Immature natural killer cell (primary cell): ENCODE results near the gene GAL3ST3. TPM values are rescaled to one million over a fixed set of nuclear protein-coding genes. Genes with fewer than 3 reads are reported as not detected.

Experiments used
- DNase-seq, 3 donors: peaks; one replicate each; pipeline ENCODE4 v3.0.0; 2022; ENCODE audit warnings: mixed read lengths in 1 of 3
- H3K27ac Mint-ChIP-seq, 6 donors: one replicate each; pipeline ENCODE4 v1.8.0; 2020; ENCODE audit warnings: mixed read lengths in 6 of 6, mild to moderate bottlenecking in 5 of 6, inconsistent platforms in 4 of 6, moderate library complexity in 3 of 6
- H3K27me3 Mint-ChIP-seq, 3 donors: one replicate each; pipeline ENCODE4 v1.8.0; 2020 to 2021; ENCODE audit warnings: low read depth in 3 of 3, mild to moderate bottlenecking in 3 of 3, mixed read lengths in 3 of 3, moderate library complexity in 3 of 3, inconsistent platforms in 1 of 3
- H3K36me3 Mint-ChIP-seq, 3 donors: one replicate each; pipeline ENCODE4 v1.8.0; 2020; ENCODE audit warnings: mixed read lengths in 3 of 3, inconsistent platforms in 2 of 3, mild to moderate bottlenecking in 2 of 3
- H3K4me1 Mint-ChIP-seq, 2 donors: one replicate each; pipeline ENCODE4 v1.8.0; 2020; ENCODE audit warnings: inconsistent platforms in 2 of 2, mild to moderate bottlenecking in 2 of 2, mixed read lengths in 2 of 2, moderate library complexity in 1 of 2
- H3K4me3 Mint-ChIP-seq, 5 donors: one replicate each; pipeline ENCODE4 v1.8.0; 2020; ENCODE audit warnings: mild to moderate bottlenecking in 5 of 5, mixed read lengths in 5 of 5, inconsistent platforms in 3 of 5, moderate library complexity in 3 of 5
- H3K9me3 Mint-ChIP-seq, 6 donors: one replicate each; pipeline ENCODE4 v1.8.0; 2020; ENCODE audit warnings: mild to moderate bottlenecking in 6 of 6, mixed read lengths in 6 of 6, inconsistent platforms in 4 of 6, moderate library complexity in 3 of 6
- polyA plus RNA-seq, 3 donors: library from polyadenylated mRNA; unstranded; fragments of 300-500 nt; fragmentation: Illumina TruSeq; gene quantifications; one replicate each; pipeline ENCODE4 v1.2.3, GENCODE V29; 2021

The GAL3ST3 gene
- polyA plus RNA-seq, 3 donors from 2014 or later = not detected

- Mint-ChIP-seq H3K27me3 (peaks cover 2 to 6% (median 6%) of the 10 kb centered on the region in 3 donors), H3K36me3 (no peaks in the 10 kb centered on the region), H3K27ac (peak overlapping the region; percentile 13 to 85 (median 68)), H3K4me3 (peak overlapping the region; percentile 51 to 89 (median 85)), H3K9me3 (no peaks in the 10 kb centered on the region), H3K4me1 (peaks cover 29 to 38% of the 10 kb centered on the region in 2 donors)
- DNase-seq = peak; percentile 73 to 79 (median 77)
These were observed 26.4 kb downstream of the GAL3ST3 start for GRCh38 chr11:66022401-66023185.

GRCh38 chr11:66020618-66021357, 28.2 kb downstream of the GAL3ST3 start:
- peak overlapping the region; percentile 73 to 91 (median 86) for H3K27ac Mint-ChIP-seq
- H3K4me3 Mint-ChIP-seq = peak overlapping the region; percentile 78 to 89 (median 85)
- H3K27me3 Mint-ChIP-seq = peaks cover 2 to 6% (median 4%) of the 10 kb centered on the region in 3 donors
- H3K9me3 Mint-ChIP-seq = no peaks in the 10 kb centered on the region
- H3K4me1 Mint-ChIP-seq = peaks cover 29 to 39% of the 10 kb centered on the region in 2 donors
- peak; percentile 63 to 68 (median 65) for DNase-seq
- H3K36me3 Mint-ChIP-seq = no peaks in the 10 kb centered on the region

- no peaks in the 10 kb centered on the region for H3K36me3 Mint-ChIP-seq
- H3K27ac Mint-ChIP-seq = peak overlapping the region; percentile 61 to 91 (median 81)
- peaks cover 1 to 6% (median 2%) of the 10 kb centered on the region in 3 donors for H3K27me3 Mint-ChIP-seq
- H3K4me3 Mint-ChIP-seq = peak overlapping the region; percentile 78 to 89 (median 85)
- no peaks in the 10 kb centered on the region for H3K9me3 Mint-ChIP-seq
- no peak for DNase-seq
- peaks cover 29 to 39% of the 10 kb centered on the region in 2 donors for H3K4me1 Mint-ChIP-seq
These were observed 28.7 kb downstream of the GAL3ST3 start for GRCh38 chr11:66020212-66020611.

- peaks cover 24 to 32% of the 10 kb centered on the region in 2 donors for H3K4me1 Mint-ChIP-seq
- H3K4me3 Mint-ChIP-seq = no peak overlapping the region
- H3K36me3 Mint-ChIP-seq = no peaks in the 10 kb centered on the region
- no peak for DNase-seq
- peaks cover 1 to 4% (median 2%) of the 10 kb centered on the region in 3 donors for H3K27me3 Mint-ChIP-seq
- H3K9me3 Mint-ChIP-seq = no peaks in the 10 kb centered on the region
- peak overlapping the region in 1 of 6 donors; percentile 26 for H3K27ac Mint-ChIP-seq
These were observed 31.6 kb downstream of the GAL3ST3 start for GRCh38 chr11:66017321-66017720.

- Mint-ChIP-seq H3K27me3 (peaks cover 1 to 4% (median 2%) of the 10 kb centered on the region in 3 donors), H3K4me3 (no peak overlapping the region), H3K4me1 (peaks cover 18 to 26% of the 10 kb centered on the region in 2 donors), H3K27ac (no peak overlapping the region), H3K36me3 (no peaks in the 10 kb centered on the region), H3K9me3 (no peaks in the 10 kb centered on the region)
- DNase-seq = no peak
These were observed 32.2 kb downstream of the GAL3ST3 start for GRCh38 chr11:66016793-66017177.

- peak overlapping the region in 1 of 6 donors; percentile 55 for H3K27ac Mint-ChIP-seq
- H3K4me1 Mint-ChIP-seq = peaks cover 12 to 20% of the 10 kb centered on the region in 2 donors
- H3K4me3 Mint-ChIP-seq = no peak overlapping the region
- no peaks in the 10 kb centered on the region for H3K9me3 Mint-ChIP-seq
- H3K36me3 Mint-ChIP-seq = no peaks in the 10 kb centered on the region
- DNase-seq = no peak
- peaks cover 1 to 7% (median 2%) of the 10 kb centered on the region in 3 donors for H3K27me3 Mint-ChIP-seq
These were observed 32.8 kb downstream of the GAL3ST3 start for GRCh38 chr11:66015936-66016792.

- no peak for DNase-seq
- H3K9me3 Mint-ChIP-seq = no peaks in the 10 kb centered on the region
- peaks cover 5 to 13% of the 10 kb centered on the region in 2 donors for H3K4me1 Mint-ChIP-seq
- H3K27me3 Mint-ChIP-seq = peaks cover 0 to 9% (median 3%) of the 10 kb centered on the region in 3 donors
- no peak overlapping the region for H3K27ac Mint-ChIP-seq
- no peak overlapping the region for H3K4me3 Mint-ChIP-seq
- H3K36me3 Mint-ChIP-seq = no peaks in the 10 kb centered on the region
These were observed 33.5 kb downstream of the GAL3ST3 start for GRCh38 chr11:66015454-66015881.

- no peak for DNase-seq
- Mint-ChIP-seq H3K27me3 (peaks cover 0 to 10% (median 4%) of the 10 kb centered on the region in 3 donors), H3K4me3 (no peak overlapping the region), H3K4me1 (peaks cover 0 to 8% of the 10 kb centered on the region in 2 donors), H3K36me3 (no peaks in the 10 kb centered on the region), H3K9me3 (no peaks in the 10 kb centered on the region), H3K27ac (peak overlapping the region in 2 of 6 donors; percentile 2 to 37)
These were observed 34.0 kb downstream of the GAL3ST3 start for GRCh38 chr11:66014804-66015453.

- no peak overlapping the region for H3K4me3 Mint-ChIP-seq
- no peak for DNase-seq
- H3K4me1 Mint-ChIP-seq = peaks cover 0 to 3% of the 10 kb centered on the region in 2 donors
- peaks cover 0 to 10% (median 4%) of the 10 kb centered on the region in 3 donors for H3K27me3 Mint-ChIP-seq
- no peak overlapping the region for H3K27ac Mint-ChIP-seq
- H3K9me3 Mint-ChIP-seq = no peaks in the 10 kb centered on the region
- no peaks in the 10 kb centered on the region for H3K36me3 Mint-ChIP-seq
These were observed 35.2 kb downstream of the GAL3ST3 start for GRCh38 chr11:66013762-66014100.

GRCh38 chr11:66012946-66013761, 35.8 kb downstream of the GAL3ST3 start:
- DNase-seq = no peak
- H3K4me1 Mint-ChIP-seq = peaks cover 0 to 3% of the 10 kb centered on the region in 2 donors
- H3K36me3 Mint-ChIP-seq = no peaks in the 10 kb centered on the region
- no peak overlapping the region for H3K27ac Mint-ChIP-seq
- peaks cover 0 to 10% (median 2%) of the 10 kb centered on the region in 3 donors for H3K27me3 Mint-ChIP-seq
- no peaks in the 10 kb centered on the region for H3K9me3 Mint-ChIP-seq
- H3K4me3 Mint-ChIP-seq = no peak overlapping the region

GRCh38 chr11:66012371-66012945, 36.5 kb downstream of the GAL3ST3 start:
- H3K4me1 Mint-ChIP-seq = peaks cover 0 to under 1% of the 10 kb centered on the region in 2 donors
- peaks cover 0 to 10% (median 2%) of the 10 kb centered on the region in 3 donors for H3K27me3 Mint-ChIP-seq
- no peak overlapping the region for H3K4me3 Mint-ChIP-seq
- no peaks in the 10 kb centered on the region for H3K9me3 Mint-ChIP-seq
- H3K27ac Mint-ChIP-seq = no peak overlapping the region
- H3K36me3 Mint-ChIP-seq = no peaks in the 10 kb centered on the region
- DNase-seq = no peak

- no peak for DNase-seq
- Mint-ChIP-seq H3K27me3 (peaks cover 0 to 10% (median 2%) of the 10 kb centered on the region in 3 donors), H3K4me1 (no peaks in the 10 kb centered on the region), H3K27ac (no peak within 1 kb of the TSS), H3K4me3 (peak within 1 kb of the TSS in 1 of 5 donors; percentile 23), H3K36me3 (no peaks in the 10 kb centered on the region), H3K9me3 (no peaks in the 10 kb centered on the region)
These were observed 37.1 kb downstream of the GAL3ST3 start, which contains the start of gene CST6 for GRCh38 chr11:66011785-66012303. CST6 (plus strand) TSS chr11:66012008; CDS start chr11:66012045, 37 bp downstream.
